DND-41 (cell line): ENCODE data around the gene RAB18.

ENCODE experiments used
- ATAC-seq: fragments of 200-7000 bp; cut with Tn5 transposase; 3 replicates; pipeline ENCODE4 v1.9.1; 2021; ENCODE audit warnings: low read depth; ENCODE audit not compliant: insufficient read depth
- DNase-seq: peaks from one replicate; pipeline ENCODE4 v3.0.0-alpha.2; 2020
- H2AFZ ChIP-seq: 2 replicates; pipeline ENCODE4 v1.6.0; 2012; ENCODE audit warnings: low read depth, low read length
- H3K27ac ChIP-seq: 2 replicates; pipeline ENCODE4 v1.5.1; 2012; ENCODE audit warnings: low read length, inconsistent platforms
- H3K27me3 ChIP-seq: fragments of 200-600 bp; sonication (generic); 2 replicates; pipeline ENCODE4 v1.6.0; 2012; ENCODE audit warnings: low read length, mild to moderate bottlenecking, inconsistent platforms; ENCODE audit not compliant: insufficient read depth, poor library complexity
- H3K36me3 ChIP-seq: 2 replicates; pipeline ENCODE4 v1.5.1; 2012; ENCODE audit warnings: low read length, inconsistent platforms; ENCODE audit not compliant: insufficient read depth
- H3K4me1 ChIP-seq: 2 replicates; pipeline ENCODE4 v1.5.1; 2012; ENCODE audit warnings: mild to moderate bottlenecking, low read length; ENCODE audit not compliant: insufficient read depth
- H3K4me2 ChIP-seq: 2 replicates; pipeline ENCODE4 v1.6.0; 2012; ENCODE audit warnings: mild to moderate bottlenecking, moderate library complexity, low read length, inconsistent platforms; ENCODE audit not compliant: insufficient read depth
- H3K4me3 ChIP-seq, 2 experiments: fragments of 200-600 bp in 1 of 2; shearing (Covaris generic) in 1 of 2; 2 replicates each; pipeline ENCODE4 v1.5.1; 2012 to 2016; ENCODE audit warnings: inconsistent platforms in 2 of 2, low read length in 2 of 2, mild to moderate bottlenecking in 2 of 2, low read depth in 1 of 2, moderate library complexity in 1 of 2
- H3K79me2 ChIP-seq: 2 replicates; pipeline ENCODE4 v1.6.0; 2012; ENCODE audit warnings: low read length, inconsistent platforms; ENCODE audit not compliant: insufficient read depth
- H3K9ac ChIP-seq: 2 replicates; pipeline ENCODE4 v1.6.0; 2012; ENCODE audit warnings: low read depth, mild to moderate bottlenecking, inconsistent platforms, low read length, moderate library complexity
- H3K9me3 ChIP-seq: 2 replicates; pipeline ENCODE4 v1.5.1; 2012; ENCODE audit warnings: low read length, moderate library complexity, mild to moderate bottlenecking, inconsistent platforms; ENCODE audit not compliant: insufficient read depth, severe bottlenecking
- H4K20me1 ChIP-seq: 2 replicates; pipeline ENCODE4 v1.6.0; 2012; ENCODE audit warnings: low read length; ENCODE audit not compliant: insufficient read depth
- EZH2 ChIP-seq: IDR thresholded peaks from 3 replicates; pipeline ENCODE4 v1.6.1; 2012; ENCODE audit warnings: borderline replicate concordance, low read depth, mild to moderate bottlenecking, moderate library complexity, low read length, inconsistent platforms; ENCODE audit not compliant: severe bottlenecking
- TF ChIP-seq, protein P1 (sequence below): IDR thresholded peaks from 2 replicates; pipeline ENCODE4 v1.5.1; 2012; ENCODE audit warnings: borderline replicate concordance, low read length, moderate library complexity, mild to moderate bottlenecking; ENCODE audit not compliant: poor library complexity, severe bottlenecking; ENCODE audit errors: extremely low read depth

Gene RAB18

DNA sequence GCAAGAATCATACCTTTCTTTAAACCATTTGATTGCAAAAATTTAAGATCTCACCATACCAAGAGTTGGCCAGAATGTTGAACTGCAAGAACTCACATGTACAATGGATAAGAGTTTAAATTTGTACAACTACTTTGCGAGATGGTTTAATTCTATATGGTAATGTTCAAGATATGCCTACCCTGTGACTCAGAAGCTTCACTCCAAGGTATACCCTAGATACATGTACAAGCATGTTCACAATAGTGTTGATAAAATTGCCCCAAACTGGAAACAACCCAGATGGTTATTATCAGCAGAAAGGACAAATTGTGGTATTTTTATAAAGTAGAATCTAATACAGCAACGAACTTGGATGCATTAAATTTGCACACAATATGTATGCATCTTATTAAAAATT, 25.1 kb upstream of the RAB18 start:
- no peak overlapping the region for H3K27ac ChIP-seq
- H3K9me3 ChIP-seq = no peaks in the 10 kb centered on the region
- no peaks in the 10 kb centered on the region for H3K36me3 ChIP-seq
- ATAC-seq (no peak), DNase-seq (no peak)
- H3K79me2 ChIP-seq = no peaks in the 10 kb centered on the region
- no peak overlapping the region for H3K4me2 ChIP-seq
- no peaks in the 10 kb centered on the region for H4K20me1 ChIP-seq
- no peak overlapping the region for H3K9ac ChIP-seq
- TF ChIP-seq EZH2 = no peak
- TF ChIP-seq, protein P1, sequence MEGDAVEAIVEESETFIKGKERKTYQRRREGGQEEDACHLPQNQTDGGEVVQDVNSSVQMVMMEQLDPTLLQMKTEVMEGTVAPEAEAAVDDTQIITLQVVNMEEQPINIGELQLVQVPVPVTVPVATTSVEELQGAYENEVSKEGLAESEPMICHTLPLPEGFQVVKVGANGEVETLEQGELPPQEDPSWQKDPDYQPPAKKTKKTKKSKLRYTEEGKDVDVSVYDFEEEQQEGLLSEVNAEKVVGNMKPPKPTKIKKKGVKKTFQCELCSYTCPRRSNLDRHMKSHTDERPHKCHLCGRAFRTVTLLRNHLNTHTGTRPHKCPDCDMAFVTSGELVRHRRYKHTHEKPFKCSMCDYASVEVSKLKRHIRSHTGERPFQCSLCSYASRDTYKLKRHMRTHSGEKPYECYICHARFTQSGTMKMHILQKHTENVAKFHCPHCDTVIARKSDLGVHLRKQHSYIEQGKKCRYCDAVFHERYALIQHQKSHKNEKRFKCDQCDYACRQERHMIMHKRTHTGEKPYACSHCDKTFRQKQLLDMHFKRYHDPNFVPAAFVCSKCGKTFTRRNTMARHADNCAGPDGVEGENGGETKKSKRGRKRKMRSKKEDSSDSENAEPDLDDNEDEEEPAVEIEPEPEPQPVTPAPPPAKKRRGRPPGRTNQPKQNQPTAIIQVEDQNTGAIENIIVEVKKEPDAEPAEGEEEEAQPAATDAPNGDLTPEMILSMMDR = no peak
- H3K27me3 ChIP-seq = peaks cover 3% of the 10 kb centered on the region
- no peaks in the 10 kb centered on the region for H3K4me1 ChIP-seq
- no peak overlapping the region for H2AFZ ChIP-seq
- H3K4me3 ChIP-seq = no peak overlapping the region

DNA sequence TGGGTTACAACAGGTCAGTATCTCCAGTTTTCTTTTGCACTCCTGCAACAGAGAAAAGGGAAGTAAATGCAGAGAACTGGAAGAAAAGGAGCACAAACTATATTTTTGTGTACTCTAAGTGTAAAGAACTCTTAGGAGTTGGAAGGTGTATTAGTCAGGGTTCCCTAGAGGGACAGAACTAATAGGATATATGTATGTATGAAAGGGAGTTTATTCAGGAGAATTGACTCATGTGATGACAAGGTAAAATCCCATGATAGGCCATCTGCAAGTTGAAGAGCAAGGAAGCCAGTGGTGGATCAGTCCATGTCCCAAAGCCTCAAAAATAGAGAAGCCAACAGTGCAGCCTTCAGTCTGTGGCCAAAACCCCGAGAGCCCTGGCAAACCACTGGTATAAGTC, 22.6 kb upstream of the RAB18 start:
- Histone ChIP-seq H3K27ac (no peak overlapping the region), H3K79me2 (no peaks in the 10 kb centered on the region), H2AFZ (no peak overlapping the region), H3K9me3 (no peaks in the 10 kb centered on the region), H3K4me2 (no peak overlapping the region), H4K20me1 (no peaks in the 10 kb centered on the region), H3K4me3 (no peak overlapping the region), H3K27me3 (no peaks in the 10 kb centered on the region), H3K4me1 (no peaks in the 10 kb centered on the region), H3K9ac (no peak overlapping the region), H3K36me3 (no peaks in the 10 kb centered on the region)
- TF ChIP-seq EZH2 = no peak
- TF ChIP-seq, protein P1 = no peak
- DNase-seq (no peak), ATAC-seq (no peak)

DNA sequence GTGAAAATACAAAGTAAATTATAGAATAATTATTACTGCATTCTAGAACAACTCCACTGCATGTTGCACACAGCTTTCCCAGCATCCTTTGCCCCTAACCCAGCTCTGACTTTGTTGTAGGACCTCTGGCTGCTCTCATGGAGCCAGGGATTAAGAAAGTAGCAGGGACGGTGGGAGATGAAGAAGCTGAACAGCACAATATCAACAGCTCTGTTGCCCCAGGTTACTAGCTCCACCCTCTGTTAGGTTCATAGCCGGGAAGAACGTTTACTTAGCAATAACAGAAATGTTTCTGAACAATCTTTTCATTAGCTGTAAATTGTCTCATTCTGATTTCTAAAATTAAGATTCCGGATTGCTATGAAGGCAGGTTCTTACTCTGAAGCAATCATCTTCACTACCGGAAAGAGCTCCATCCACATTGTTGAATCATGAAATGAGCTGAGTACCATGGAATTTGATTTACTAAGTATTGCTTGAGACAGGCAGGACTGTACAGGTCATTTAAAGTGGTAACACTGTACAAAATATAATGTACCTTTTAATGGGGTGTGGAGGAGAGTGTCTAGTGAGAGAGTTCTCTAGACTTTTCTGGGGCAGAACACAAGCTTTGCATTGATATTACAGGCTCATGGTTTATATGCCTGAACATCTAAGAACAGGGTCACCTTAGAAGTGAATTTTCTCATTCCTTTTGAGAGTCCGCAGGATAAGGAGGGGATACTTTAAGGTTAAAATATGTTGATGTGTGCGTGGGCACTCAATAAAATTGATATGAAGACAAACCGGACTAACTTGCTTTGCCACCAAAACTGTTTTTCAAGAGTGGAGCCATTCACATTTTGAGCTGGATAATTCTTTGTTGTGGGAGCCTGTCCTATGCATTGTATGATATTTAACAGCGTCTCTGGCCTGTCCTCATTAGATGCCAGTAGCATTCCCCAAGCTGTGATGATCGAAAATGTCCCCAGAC, 20.8 kb upstream of the RAB18 start:
- no peaks in the 10 kb centered on the region for H3K4me1 ChIP-seq
- no peaks in the 10 kb centered on the region for H3K36me3 ChIP-seq
- no peak overlapping the region for H3K4me2 ChIP-seq
- no peak overlapping the region for H3K4me3 ChIP-seq
- TF ChIP-seq, protein P1 = no peak
- no peak for TF ChIP-seq EZH2
- H3K9ac ChIP-seq = no peak overlapping the region
- H3K79me2 ChIP-seq = no peaks in the 10 kb centered on the region
- ATAC-seq (no peak), DNase-seq (no peak)
- no peaks in the 10 kb centered on the region for H4K20me1 ChIP-seq
- H3K9me3 ChIP-seq = no peaks in the 10 kb centered on the region
- H3K27me3 ChIP-seq = no peaks in the 10 kb centered on the region
- no peak overlapping the region for H2AFZ ChIP-seq
- H3K27ac ChIP-seq = no peak overlapping the region
